NCI-H774 (cell line): ENCODE results near the gene LARP1.
"Not testable (repeated sequence)": the region's sequence is repeated elsewhere in the genome, so short reads cannot be mapped to it uniquely, and the experiment has no call there.

Experiments used
- DNase-seq: peaks from one replicate; lab custom pipeline; 2025; lab: John Stamatoyannopoulos, UW

Gene LARP1

GRCh38 chr5:154735362-154735761, 19.8 kb upstream of the LARP1 start:
- not testable (repeated sequence) for DNase-seq

- not testable (repeated sequence) for DNase-seq
Observed at GRCh38 chr5:154736372-154736771, 18.8 kb upstream of the LARP1 start.

GRCh38 chr5:154737667-154738320, 17.4 kb upstream of the LARP1 start:
- no peak for DNase-seq

GRCh38 chr5:154740483-154740882, 14.7 kb upstream of the LARP1 start:
- no peak for DNase-seq

- DNase-seq = no peak
Observed at GRCh38 chr5:154740957-154741356, 14.2 kb upstream of the LARP1 start.

GRCh38 chr5:154741415-154741814, 13.8 kb upstream of the LARP1 start:
- no peak for DNase-seq

- no peak for DNase-seq
Observed at GRCh38 chr5:154743812-154744211, 11.4 kb upstream of the LARP1 start.

- DNase-seq = no peak
Observed at GRCh38 chr5:154745349-154745748, 9.8 kb upstream of the LARP1 start.

- no peak for DNase-seq
Observed at GRCh38 chr5:154749491-154749890, 5.7 kb upstream of the LARP1 start.

- DNase-seq = not testable (repeated sequence)
Observed at GRCh38 chr5:154750641-154751040, 4.5 kb upstream of the LARP1 start.

- no peak for DNase-seq
Observed at GRCh38 chr5:154751854-154752253, 3.3 kb upstream of the LARP1 start.

- no peak for DNase-seq
Observed at GRCh38 chr5:154753792-154754191, 1.4 kb upstream of the LARP1 start.

GRCh38 chr5:154754460-154755360, 467 bp upstream of the LARP1 start:
- DNase-seq = peak; percentile 97

- DNase-seq = no peak
Observed at GRCh38 chr5:154756009-154756867, 1.1 kb downstream of the LARP1 start.

- peak; percentile 7 for DNase-seq
Observed at GRCh38 chr5:154756868-154757813, 2.0 kb downstream of the LARP1 start.

- no peak for DNase-seq
Observed at GRCh38 chr5:154757814-154758406, 2.7 kb downstream of the LARP1 start.

GRCh38 chr5:154758493-154758892, 3.3 kb downstream of the LARP1 start:
- DNase-seq = no peak

- DNase-seq = no peak
Observed at GRCh38 chr5:154758977-154759376, 3.8 kb downstream of the LARP1 start.

- DNase-seq = not testable (repeated sequence)
Observed at GRCh38 chr5:154759868-154760267, 4.7 kb downstream of the LARP1 start.

GRCh38 chr5:154761046-154761736, 6.0 kb downstream of the LARP1 start:
- no peak for DNase-seq
